Pancreas (tissue), 10 donors: ENCODE measurements around the gene BEST1. TPM values are rescaled to one million over a fixed set of nuclear protein-coding genes. Genes with fewer than 3 reads are reported as not detected.
"Not testable (repeated sequence)": the region's sequence is repeated elsewhere in the genome, so short reads cannot be mapped to it uniquely, and the experiment has no call there.

Experiments used
- ATAC-seq, 4 donors: fragments of 200-7000 bp; cut with Tn5 transposase; one replicate each; pipeline versions ENCODE4 v1.8.0 to v1.9.1; 2020; ENCODE audit warnings: mild to moderate bottlenecking in 4 of 4, moderate library complexity in 4 of 4
- DNase-seq, 6 donors: peaks; one replicate each; pipeline ENCODE4 v3.0.0-alpha.2; 2020
- FAIRE-seq: peaks from 2 replicates; lab custom pipeline; 2012; peaks lifted over from hg19 to GRCh38; lab: Jason Lieb, UNC
- H3K27ac ChIP-seq, 4 donors: fragments of 200-600 bp; sonication (generic); 1 replicate in 3 of 4; 2 replicates in 1 of 4; pipeline versions ENCODE4 v1.5.0 to v1.8.0; 2020
- H3K27me3 ChIP-seq, 4 donors: fragments of 200-600 bp; one replicate each; pipeline ENCODE4 v1.8.0; 2021
- H3K36me3 ChIP-seq, 3 donors: fragments of 200-600 bp; sonication (generic) in 1 of 3; one replicate each; pipeline versions ENCODE4 v1.5.0 to v1.8.0; 2020 to 2021
- H3K4me1 ChIP-seq, 3 donors: fragments of 200-600 bp; one replicate each; pipeline ENCODE4 v1.8.0; 2021
- H3K4me3 ChIP-seq, 4 donors: fragments of 200-600 bp; sonication (generic) in 2 of 4; one replicate each; pipeline versions ENCODE4 v1.5.0 to v1.8.0; 2020 to 2021
- H3K9me3 ChIP-seq, 4 donors: fragments of 200-600 bp; one replicate each; pipeline ENCODE4 v1.8.0; 2021
- CTCF ChIP-seq, 4 donors: fragments of 200-600 bp; sonication (generic) in 3 of 4; IDR thresholded peaks; one replicate each; pipeline versions ENCODE4 v1.5.0 to v1.8.0; 2021; ENCODE audit warnings: antibody characterized with exemption in 4 of 4
- WGBS, 2 donors: extraction: QIAGEN DNeasy Blood & Tissue Kit; methylation state at CpG; one replicate each; pipeline ENCODE4 v1.1.7; 2013; 5-methylcytosine and 5-hydroxymethylcytosine counted together
- intact Hi-C, 3 donors: fragments of 100-400 bp; cut with DNase I; formaldehyde crosslinking; loops; one replicate each; pipeline versions ENCODE4 v1.11.1 to v1.14.2; 2022
- polyA plus RNA-seq, 2 donors: library from polyadenylated mRNA; stranded (reverse); fragments of 200-250 nt; gene quantifications; one replicate each; pipeline ENCODE4 v1.2.3, GENCODE V29; 2013
- total RNA-seq, 6 donors: library from RNA; stranded (reverse); fragmentation: NEBNext Ultra II Directional in 4 of 6; extraction: Animal tissue kit (Norgen Biotek cat#: 25700) in 4 of 6; gene quantifications; one replicate each; pipeline versions ENCODE4 v1.2.1 to v1.2.4, GENCODE V29; 2021 to 2023
- donor health status: healthy with polysubstance abuse.
- donor health status: DM: no; HTN: no; CAD: no; lungs with moderate emphysema.
- donor health status: DM: no; HTN: no; CAD: no.
- donor health status: control.
- donor health status: control.
- donor health status: Bipolar disorder and iron deficiency.
- donor health status: DM: yes; HTN: yes; CAD: no.
- donor health status: DM: no; HTN: no; CAD: no.
- donor health status: DM: no; HTN: no; CAD: no.
- donor health status: DM: yes; HTN: yes; CAD: no.

The BEST1 gene
- total and polyA plus RNA-seq, 8 donors = 0.43 to 2.4 (median 1.1) TPM

GRCh38 chr11:61999141-61999975 lies 49.2 kb downstream of the BEST1 start:
- WGBS, 2 donors = 96 to 97% methylated on average over 7 of the region's 7 CpGs
- no peak for ATAC-seq
- no peaks in the 10 kb centered on the region for H3K27me3 ChIP-seq
- no peak overlapping the region for H3K27ac ChIP-seq
- no peaks in the 10 kb centered on the region for H3K9me3 ChIP-seq
- H3K4me1 ChIP-seq = peaks cover 9 to 25% (median 25%) of the 10 kb centered on the region in 3 donors
- no peak overlapping the region for H3K4me3 ChIP-seq
- peaks cover 0 to 5% (median 0%) of the 10 kb centered on the region in 3 donors for H3K36me3 ChIP-seq
- no peak for TF ChIP-seq CTCF (IDR thresholded peaks at IDR 0.05)
- DNase-seq = no peak
- intact Hi-C loops = no loop called here
- no peak for FAIRE-seq

- H3K36me3 ChIP-seq = peaks cover 0 to 5% (median 0%) of the 10 kb centered on the region in 3 donors
- peak; percentile 26 to 59 (median 50) for ATAC-seq
- peaks cover 9 to 25% (median 22%) of the 10 kb centered on the region in 3 donors for H3K4me1 ChIP-seq
- no peak overlapping the region for H3K4me3 ChIP-seq
- no peak for DNase-seq
- H3K9me3 ChIP-seq = no peaks in the 10 kb centered on the region
- intact Hi-C loops = no loop called here
- H3K27me3 ChIP-seq = no peaks in the 10 kb centered on the region
- FAIRE-seq = no peak
- no peak for TF ChIP-seq CTCF (IDR thresholded peaks at IDR 0.05)
- WGBS, 2 donors = 67 to 68% methylated on average over 23 of the region's 23 CpGs
- peak overlapping the region; percentile 27 to 76 (median 56) for H3K27ac ChIP-seq
Observed at GRCh38 chr11:62000539-62001446, 50.6 kb downstream of the BEST1 start.

GRCh38 chr11:62001450-62002191 lies 51.5 kb downstream of the BEST1 start:
- intact Hi-C loops = no loop called here
- peak overlapping the region; percentile 27 to 76 (median 56) for H3K27ac ChIP-seq

GRCh38 chr11:62002283-62002682 lies 52.1 kb downstream of the BEST1 start:
- FAIRE-seq, DNase-seq, H3K27me3 ChIP-seq, H3K36me3 ChIP-seq, H3K9me3 ChIP-seq, intact Hi-C loops, H3K4me3 ChIP-seq, ATAC-seq: not testable (repeated sequence)
- peaks cover 9 to 25% (median 22%) of the 10 kb centered on the region in 3 donors for H3K4me1 ChIP-seq
- WGBS, 2 donors = 90 to 92% methylated on average over 8 of the region's 8 CpGs
- H3K27ac ChIP-seq = peak overlapping the region in 3 of 4 donors; percentile 41 to 76 (median 70)

More at GRCh38 chr11:62001450-62002191, 51.5 kb downstream of the BEST1 start:
- DNase-seq = peak; percentile 78 to 92 (median 81)
- peaks cover 9 to 25% (median 22%) of the 10 kb centered on the region in 3 donors for H3K4me1 ChIP-seq
- no peaks in the 10 kb centered on the region for H3K9me3 ChIP-seq
- no peak for TF ChIP-seq CTCF (IDR thresholded peaks at IDR 0.05)
- no peak for FAIRE-seq
- no peaks in the 10 kb centered on the region for H3K27me3 ChIP-seq
- H3K36me3 ChIP-seq = peaks cover 0 to 5% (median 0%) of the 10 kb centered on the region in 3 donors
- H3K4me3 ChIP-seq = no peak overlapping the region
- ATAC-seq = peak; percentile 84 to 92 (median 90)
- 25 to 27% methylated on average over 12 of the region's 12 CpGs for WGBS, 2 donors
